ENCODE data around the gene ZC3H4.

The ZC3H4 gene

DNA sequence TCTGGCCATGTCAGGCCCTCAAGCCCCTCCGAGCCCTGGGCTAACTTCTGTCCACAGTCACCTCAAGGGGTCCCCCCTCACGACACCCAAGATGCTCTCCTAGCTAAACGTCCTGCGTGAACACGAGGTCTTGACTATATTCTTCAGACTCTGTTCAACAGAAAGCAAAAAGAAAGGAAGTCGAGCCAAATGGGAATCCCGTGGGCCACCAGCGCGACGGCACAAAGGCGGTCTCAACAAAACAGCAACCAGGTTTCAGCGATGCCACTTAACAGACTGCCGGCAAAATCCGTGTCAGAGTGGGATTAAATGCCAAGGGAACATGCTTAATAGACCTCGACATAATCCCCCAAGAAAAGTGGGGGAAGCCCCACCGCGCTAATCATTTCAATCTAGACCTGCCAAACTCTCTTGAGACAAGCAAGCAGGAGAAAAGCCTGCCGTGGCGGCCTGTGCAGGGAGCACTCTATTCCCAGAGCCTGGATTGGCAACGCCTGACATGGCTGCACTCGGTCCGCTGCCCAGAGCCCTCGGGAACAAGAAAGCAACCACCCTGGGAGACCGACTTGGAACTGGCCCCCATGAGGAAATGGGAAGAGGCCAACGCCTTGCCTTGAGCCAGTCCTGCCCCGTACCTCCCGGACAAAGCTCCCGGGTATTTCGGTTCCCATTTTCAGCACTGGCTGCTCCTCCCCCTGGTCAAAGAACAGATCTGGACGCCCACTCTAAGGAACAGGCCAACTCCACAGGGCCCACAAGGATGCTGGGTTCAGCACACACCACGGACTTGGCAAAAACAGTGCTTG lies 16.0 kb downstream of the ZC3H4 start:
- peaks cover 10% of the 10 kb centered on the region for H3K4me1 ChIP-seq (ENCODE audit: insufficient read depth, low read length)
- H3K36me3 ChIP-seq (ENCODE audit: insufficient read depth, low read length), result peaks cover 35% of the 10 kb centered on the region

DNA sequence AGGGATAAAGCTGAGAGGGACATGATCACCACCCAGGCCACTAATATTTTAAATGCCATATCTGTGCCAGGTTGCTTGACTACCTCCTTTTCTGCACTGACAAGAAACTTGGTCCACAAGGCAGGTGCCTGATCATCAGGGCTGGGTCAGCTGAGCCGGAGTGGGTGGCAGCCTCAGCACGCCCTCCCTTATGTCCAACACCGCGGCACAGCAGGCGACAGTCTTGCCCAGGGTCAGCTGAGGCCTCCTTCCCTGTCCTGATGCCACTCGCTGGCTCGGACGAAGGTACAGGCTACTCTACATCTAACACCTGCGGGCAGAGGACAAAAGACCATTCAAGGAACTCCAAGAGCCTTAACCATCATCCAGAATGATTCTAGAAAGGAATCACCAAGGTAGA lies 16.9 kb downstream of the ZC3H4 start:
- Histone ChIP-seq H3K36me3 (ENCODE audit: insufficient read depth, low read length) (peaks cover 42% of the 10 kb centered on the region), H3K4me1 (ENCODE audit: insufficient read depth, low read length) (peaks cover 10% of the 10 kb centered on the region), H3K27me3 (ENCODE audit: insufficient read depth, low read length) (no peaks in the 10 kb centered on the region), H2AFZ (ENCODE audit: low read depth, low read length) (no peak overlapping the region), H3K9me3 (ENCODE audit: low read length) (no peaks in the 10 kb centered on the region), H3K4me3 (ENCODE audit: low read length) (no peak overlapping the region)

More for the DNA sequence above, 16.0 kb downstream of the ZC3H4 start:
- H3K4me3 ChIP-seq (ENCODE audit: low read length), result no peak overlapping the region
- no peaks in the 10 kb centered on the region for H3K9me3 ChIP-seq (ENCODE audit: low read length)
- no peak overlapping the region for H2AFZ ChIP-seq (ENCODE audit: low read depth, low read length)
- H3K27me3 ChIP-seq (ENCODE audit: insufficient read depth, low read length), result no peaks in the 10 kb centered on the region

DNA sequence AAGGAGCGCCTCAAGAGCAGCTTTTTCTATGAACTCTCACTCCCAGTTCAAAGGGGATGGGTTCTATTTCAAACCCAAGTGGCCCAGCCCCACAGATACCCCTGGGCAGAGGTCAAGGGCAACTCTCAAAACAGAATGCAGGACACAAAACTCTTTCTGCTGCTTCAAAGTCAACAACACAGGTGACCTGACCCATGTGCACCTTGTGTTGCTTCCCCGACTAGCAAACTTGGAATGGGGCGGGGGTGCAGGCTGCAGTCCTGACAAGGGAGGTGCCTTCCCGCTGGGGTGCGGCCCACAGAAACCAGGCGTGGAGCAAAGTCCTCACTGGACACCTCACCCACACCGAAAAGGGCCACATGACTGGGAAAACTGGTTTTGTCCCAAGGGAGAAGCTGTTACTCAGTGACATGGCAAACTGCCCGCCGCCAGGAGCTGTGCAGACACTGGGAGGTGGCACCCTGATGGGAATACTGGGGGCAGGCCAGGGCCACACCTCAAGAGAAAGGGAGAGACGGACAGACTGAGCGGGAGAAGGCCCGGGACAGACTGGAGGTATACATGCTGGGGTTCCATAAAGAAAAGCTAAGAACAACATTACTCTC lies 17.4 kb downstream of the ZC3H4 start:
- Histone ChIP-seq H3K36me3 (ENCODE audit: insufficient read depth, low read length) (peaks cover 42% of the 10 kb centered on the region), H3K27me3 (ENCODE audit: insufficient read depth, low read length) (no peaks in the 10 kb centered on the region), H2AFZ (ENCODE audit: low read depth, low read length) (no peak overlapping the region), H3K9me3 (ENCODE audit: low read length) (no peaks in the 10 kb centered on the region), H3K4me1 (ENCODE audit: insufficient read depth, low read length) (peaks cover 10% of the 10 kb centered on the region), H3K4me3 (ENCODE audit: low read length) (no peak overlapping the region)

DNA sequence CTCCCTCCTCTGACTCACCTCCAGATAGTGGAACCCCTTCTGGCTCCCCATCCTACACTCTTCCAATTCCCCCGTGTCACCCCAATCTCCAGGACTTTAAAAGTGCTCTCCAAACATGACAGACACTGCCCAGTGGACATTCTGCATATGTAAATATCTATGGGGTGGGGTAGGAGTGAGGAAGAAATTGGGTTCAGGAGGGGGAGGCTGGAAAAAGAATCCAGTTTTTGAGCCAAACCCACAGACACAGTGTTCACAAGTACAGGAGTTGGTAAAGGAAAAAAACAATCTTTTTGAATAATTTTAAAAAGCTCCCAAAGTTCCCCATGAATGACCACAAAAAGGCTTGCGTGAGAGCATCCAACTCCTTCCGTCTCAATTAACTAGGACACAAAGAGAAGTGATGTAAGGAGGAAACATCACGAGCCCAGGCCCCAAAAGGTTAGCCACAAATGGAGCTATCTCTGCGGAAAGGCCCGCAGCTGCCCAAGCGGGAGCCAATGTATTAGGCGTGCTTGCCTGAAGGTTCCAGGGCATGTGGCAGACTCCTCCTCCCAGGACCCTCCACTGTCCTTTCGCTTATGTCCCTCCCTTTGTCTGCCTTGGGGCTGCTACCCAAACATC lies 18.0 kb downstream of the ZC3H4 start:
- Histone ChIP-seq H3K9me3 (ENCODE audit: low read length) (no peaks in the 10 kb centered on the region), H3K4me3 (ENCODE audit: low read length) (no peak overlapping the region), H2AFZ (ENCODE audit: low read depth, low read length) (no peak overlapping the region), H3K4me1 (ENCODE audit: insufficient read depth, low read length) (peaks cover 10% of the 10 kb centered on the region), H3K36me3 (ENCODE audit: insufficient read depth, low read length) (peaks cover 44% of the 10 kb centered on the region), H3K27me3 (ENCODE audit: insufficient read depth, low read length) (no peaks in the 10 kb centered on the region)

DNA sequence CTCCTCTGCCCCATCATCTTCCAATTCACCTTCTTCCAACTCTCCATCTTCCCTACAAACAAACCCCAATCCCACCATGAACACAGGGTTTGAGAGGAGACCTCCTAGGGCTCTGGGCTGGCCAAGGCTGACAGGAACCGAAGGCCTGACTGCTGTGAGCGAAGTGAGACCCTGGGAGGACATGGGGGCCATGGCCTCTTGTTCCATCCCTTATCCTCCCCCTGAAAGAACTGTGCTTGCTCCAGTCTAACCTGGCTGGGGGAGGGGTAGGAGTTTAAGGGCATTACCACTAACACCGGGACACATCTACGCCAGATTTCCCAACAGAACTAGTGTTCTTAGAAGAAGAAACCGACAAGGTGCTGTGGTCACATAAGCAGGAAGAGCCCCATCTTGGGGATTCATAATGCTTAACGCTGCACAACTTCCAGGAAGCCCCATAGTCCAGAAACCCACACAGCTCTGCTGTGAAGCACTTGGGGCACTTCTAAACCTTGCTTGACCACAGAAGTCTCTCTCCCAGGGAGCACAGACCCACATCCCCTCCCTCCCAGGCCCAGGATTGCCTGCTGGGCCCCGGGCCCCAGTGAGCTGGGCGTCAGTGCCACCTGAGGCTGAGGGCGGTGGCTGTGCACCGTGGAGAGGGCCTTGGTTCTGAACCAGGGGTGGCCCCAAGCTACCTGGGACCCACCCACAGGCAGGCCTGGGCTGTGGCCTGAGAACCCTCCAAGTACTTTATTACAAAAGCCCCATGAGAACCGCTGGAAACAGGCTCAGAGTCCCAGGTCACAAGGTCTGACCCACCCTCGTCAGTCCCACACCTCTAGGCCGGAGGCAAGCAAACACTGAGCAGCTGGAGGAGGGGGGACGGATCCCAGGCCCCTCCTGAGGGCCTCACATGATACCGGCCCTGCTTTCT lies 18.8 kb downstream of the ZC3H4 start:
- Histone ChIP-seq H3K9me3 (ENCODE audit: low read length) (no peaks in the 10 kb centered on the region), H3K36me3 (ENCODE audit: insufficient read depth, low read length) (peaks cover 52% of the 10 kb centered on the region), H2AFZ (ENCODE audit: low read depth, low read length) (no peak overlapping the region), H3K4me1 (ENCODE audit: insufficient read depth, low read length) (peaks cover 10% of the 10 kb centered on the region), H3K27me3 (ENCODE audit: insufficient read depth, low read length) (no peaks in the 10 kb centered on the region), H3K4me3 (ENCODE audit: low read length) (no peak overlapping the region)

DNA sequence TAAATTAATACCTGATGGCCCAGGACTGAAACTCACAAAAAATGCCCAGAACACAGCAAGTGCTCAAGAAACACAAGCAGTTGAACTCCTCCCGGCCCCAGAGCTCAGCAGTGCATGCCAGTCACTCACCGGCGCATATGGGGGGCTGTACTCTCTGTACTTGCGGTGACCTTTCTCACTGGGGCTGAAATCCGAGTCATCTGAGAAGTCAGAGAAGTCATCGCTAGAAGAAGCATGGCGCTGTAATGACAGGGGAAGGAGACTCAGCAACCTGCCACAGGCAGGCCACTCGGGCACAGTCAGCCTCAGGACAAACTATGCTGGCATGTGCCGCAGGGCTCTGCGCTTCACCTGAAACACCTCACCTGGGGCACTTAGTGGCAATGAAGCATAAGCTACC lies 19.7 kb downstream of the ZC3H4 start:
- Histone ChIP-seq H2AFZ (ENCODE audit: low read depth, low read length) (no peak overlapping the region), H3K9me3 (ENCODE audit: low read length) (no peaks in the 10 kb centered on the region), H3K36me3 (ENCODE audit: insufficient read depth, low read length) (peaks cover 59% of the 10 kb centered on the region), H3K27me3 (ENCODE audit: insufficient read depth, low read length) (no peaks in the 10 kb centered on the region), H3K4me1 (ENCODE audit: insufficient read depth, low read length) (peaks cover 10% of the 10 kb centered on the region), H3K4me3 (ENCODE audit: low read length) (no peak overlapping the region)

DNA sequence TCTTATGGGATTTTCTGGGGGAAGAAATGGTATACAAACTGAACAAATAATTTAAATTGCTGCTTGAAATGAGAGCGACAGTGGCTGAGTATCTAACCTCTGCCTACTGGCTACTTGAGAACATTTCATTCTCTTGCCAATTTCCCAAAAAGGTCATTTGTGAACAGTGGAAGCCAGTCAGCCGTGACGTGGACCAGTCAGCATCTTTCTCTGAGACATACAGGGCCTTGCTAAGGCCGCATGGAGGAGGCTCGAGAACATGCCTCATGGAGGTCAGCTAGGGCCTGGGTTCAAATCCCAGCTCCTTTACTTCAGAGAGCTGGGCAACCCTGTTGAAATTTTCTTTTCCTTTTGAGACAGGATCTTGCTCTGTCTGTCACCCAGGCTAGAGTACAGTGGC lies 20.3 kb downstream of the ZC3H4 start:
- no peak overlapping the region for H3K4me3 ChIP-seq (ENCODE audit: low read length)
- H2AFZ ChIP-seq (ENCODE audit: low read depth, low read length), result no peak overlapping the region
- no peaks in the 10 kb centered on the region for H3K27me3 ChIP-seq (ENCODE audit: insufficient read depth, low read length)
- H3K4me1 ChIP-seq (ENCODE audit: insufficient read depth, low read length), result peaks cover 10% of the 10 kb centered on the region
- peaks cover 62% of the 10 kb centered on the region for H3K36me3 ChIP-seq (ENCODE audit: insufficient read depth, low read length)
- no peaks in the 10 kb centered on the region for H3K9me3 ChIP-seq (ENCODE audit: low read length)

DNA sequence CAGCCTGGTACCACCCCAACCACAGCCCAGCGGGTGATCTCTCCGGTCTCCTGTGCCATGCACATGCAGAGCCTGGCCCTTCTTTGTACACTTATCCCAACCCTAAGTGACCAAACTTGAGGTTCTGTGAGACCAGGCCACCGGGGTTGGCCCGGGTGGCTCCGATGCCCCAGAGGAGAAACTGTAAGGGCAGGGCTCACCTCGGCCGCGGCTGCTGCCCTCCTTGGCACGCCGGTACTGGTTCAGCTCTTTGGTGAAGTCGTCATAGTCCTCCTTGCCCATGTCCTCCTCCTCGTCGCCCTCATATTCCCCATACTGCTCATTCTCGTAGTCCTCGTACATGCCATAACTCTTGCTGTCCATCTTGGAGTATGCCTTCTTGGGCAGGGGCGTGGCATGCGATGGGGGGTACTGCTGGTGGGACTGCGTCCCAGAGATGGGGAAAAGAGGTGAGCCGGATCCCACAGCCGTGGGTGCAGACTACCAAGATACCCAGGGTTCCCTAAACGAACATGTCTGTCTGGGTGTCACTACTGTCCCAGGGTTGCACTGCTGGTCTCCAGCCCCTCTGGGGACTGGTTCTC lies 23.7 kb downstream of the ZC3H4 start:
- no peaks in the 10 kb centered on the region for H3K27me3 ChIP-seq (ENCODE audit: insufficient read depth, low read length)
- H2AFZ ChIP-seq (ENCODE audit: low read depth, low read length), result no peak overlapping the region
- H3K9me3 ChIP-seq (ENCODE audit: low read length), result no peaks in the 10 kb centered on the region
- peaks cover 65% of the 10 kb centered on the region for H3K36me3 ChIP-seq (ENCODE audit: insufficient read depth, low read length)
- H3K4me1 ChIP-seq (ENCODE audit: insufficient read depth, low read length), result no peaks in the 10 kb centered on the region
- no peak overlapping the region for H3K4me3 ChIP-seq (ENCODE audit: low read length)

DNA sequence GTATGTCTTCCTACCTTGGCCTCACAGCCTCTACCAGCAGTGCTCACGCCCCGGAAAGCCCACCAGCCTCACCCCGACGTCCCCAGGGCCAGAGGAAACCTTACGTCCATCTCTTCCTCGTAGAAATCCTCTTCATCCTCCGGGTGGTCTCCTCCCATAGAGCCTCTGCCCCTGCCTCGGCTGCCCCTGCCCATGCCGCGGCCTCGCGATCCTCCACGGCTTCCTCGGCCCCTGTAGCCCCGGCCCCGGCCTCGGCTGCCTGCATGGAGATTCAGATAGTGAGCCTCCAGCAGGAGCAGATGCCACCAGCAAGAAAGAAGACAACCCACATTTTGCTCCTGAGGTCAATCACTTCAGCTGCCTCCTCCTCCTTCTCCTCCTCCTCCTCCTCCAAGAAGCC lies 27.3 kb downstream of the ZC3H4 start:
- H3K36me3 ChIP-seq (ENCODE audit: insufficient read depth, low read length), result peaks cover 66% of the 10 kb centered on the region
- H2AFZ ChIP-seq (ENCODE audit: low read depth, low read length), result no peak overlapping the region
- H3K9me3 ChIP-seq (ENCODE audit: low read length), result no peaks in the 10 kb centered on the region
- no peaks in the 10 kb centered on the region for H3K4me1 ChIP-seq (ENCODE audit: insufficient read depth, low read length)
- no peak overlapping the region for H3K4me3 ChIP-seq (ENCODE audit: low read length)
- no peaks in the 10 kb centered on the region for H3K27me3 ChIP-seq (ENCODE audit: insufficient read depth, low read length)

DNA sequence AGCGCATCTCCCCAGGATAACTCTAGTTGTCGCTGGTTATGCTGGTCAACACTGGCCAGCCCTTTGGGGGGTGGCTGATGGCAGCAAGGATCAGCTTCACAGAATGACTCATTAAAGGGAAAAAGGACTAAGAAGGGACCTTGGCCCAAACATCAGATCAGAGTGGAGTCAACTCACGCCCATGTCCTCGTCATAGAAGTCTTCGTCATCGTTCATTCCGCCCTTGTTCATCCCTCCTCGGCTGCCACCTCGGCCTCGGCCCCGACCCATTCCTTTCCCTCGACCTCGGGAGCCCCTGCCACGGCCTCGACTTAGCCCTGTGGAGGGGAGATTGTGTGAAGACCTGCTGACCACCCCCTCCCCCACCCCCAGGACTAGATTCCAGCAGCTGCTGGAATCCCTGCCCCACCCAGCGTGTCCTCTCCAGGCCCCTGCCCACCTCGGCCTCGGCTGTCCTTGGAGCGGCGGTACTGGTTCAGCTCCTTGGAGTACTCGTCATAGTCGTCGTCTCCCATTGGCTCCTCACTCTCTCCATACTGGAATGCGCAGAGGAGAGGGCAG lies 28.6 kb downstream of the ZC3H4 start:
- H3K9me3 ChIP-seq (ENCODE audit: low read length), result no peaks in the 10 kb centered on the region
- H3K4me3 ChIP-seq (ENCODE audit: low read length), result no peak overlapping the region
- H3K4me1 ChIP-seq (ENCODE audit: insufficient read depth, low read length), result no peaks in the 10 kb centered on the region
- H2AFZ ChIP-seq (ENCODE audit: low read depth, low read length), result no peak overlapping the region
- H3K36me3 ChIP-seq (ENCODE audit: insufficient read depth, low read length), result peaks cover 71% of the 10 kb centered on the region
- H3K27me3 ChIP-seq (ENCODE audit: insufficient read depth, low read length), result no peaks in the 10 kb centered on the region

DNA sequence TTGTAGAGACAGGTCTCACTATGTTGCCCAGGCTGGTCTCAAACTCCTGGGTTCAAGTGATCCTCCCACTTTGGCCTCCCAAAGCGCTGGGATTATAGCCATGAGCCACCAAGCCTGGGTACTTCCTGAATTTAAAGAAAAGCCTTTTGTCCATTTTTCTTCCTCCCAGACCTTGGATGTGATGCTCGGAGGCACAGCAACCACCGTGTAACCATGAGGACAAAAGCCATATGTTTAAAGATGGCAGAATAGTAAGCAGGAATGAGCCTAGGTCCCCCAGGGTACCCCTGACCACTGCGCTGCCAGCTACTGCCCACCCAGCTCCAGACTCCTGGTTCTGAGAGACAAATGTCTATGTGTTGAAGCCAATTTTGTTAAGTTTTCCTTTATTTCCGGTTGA lies 31.1 kb downstream of the ZC3H4 start:
- H3K27me3 ChIP-seq (ENCODE audit: insufficient read depth, low read length), result no peaks in the 10 kb centered on the region
- H3K36me3 ChIP-seq (ENCODE audit: insufficient read depth, low read length), result peaks cover 71% of the 10 kb centered on the region
- H3K4me3 ChIP-seq (ENCODE audit: low read length), result no peak overlapping the region
- no peaks in the 10 kb centered on the region for H3K9me3 ChIP-seq (ENCODE audit: low read length)
- H2AFZ ChIP-seq (ENCODE audit: low read depth, low read length), result no peak overlapping the region
- no peaks in the 10 kb centered on the region for H3K4me1 ChIP-seq (ENCODE audit: insufficient read depth, low read length)

DNA sequence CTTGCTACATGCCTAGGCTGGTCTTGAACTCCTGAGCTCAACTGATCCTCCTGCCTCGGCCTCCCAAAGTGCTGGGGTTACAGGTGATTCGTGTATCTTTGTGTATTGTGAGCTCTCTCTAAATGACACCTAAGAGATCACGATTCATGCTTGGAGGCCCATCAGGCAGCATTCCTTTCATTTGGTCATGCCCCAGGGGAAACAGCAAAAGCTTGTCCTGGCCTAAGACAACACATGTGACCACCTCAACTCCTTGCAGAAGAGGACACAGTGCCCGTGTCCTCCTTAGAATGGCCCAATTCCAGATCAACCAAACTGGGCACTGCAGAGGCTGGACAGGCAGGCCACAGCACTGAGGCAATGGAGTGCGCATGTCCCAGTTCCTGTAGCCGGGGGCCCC lies 32.5 kb downstream of the ZC3H4 start:
- H3K9me3 ChIP-seq (ENCODE audit: low read length), result no peaks in the 10 kb centered on the region
- H3K27me3 ChIP-seq (ENCODE audit: insufficient read depth, low read length), result no peaks in the 10 kb centered on the region
- peaks cover 73% of the 10 kb centered on the region for H3K36me3 ChIP-seq (ENCODE audit: insufficient read depth, low read length)
- H2AFZ ChIP-seq (ENCODE audit: low read depth, low read length), result no peak overlapping the region
- no peak overlapping the region for H3K4me3 ChIP-seq (ENCODE audit: low read length)
- H3K4me1 ChIP-seq (ENCODE audit: insufficient read depth, low read length), result no peaks in the 10 kb centered on the region
